Esophagus muscularis mucosa (tissue), 3 donors: ENCODE results near the gene DCC.

Experiments used
- POLR2AphosphoS5 ChIP-seq, 2 donors: sonication (generic); formaldehyde crosslinking; IDR thresholded peaks; one replicate each; pipeline ENCODE4 v1.6.1; 2017; ENCODE audit warnings: antibody characterized with exemption in 2 of 2
- TF ChIP-seq, protein P1 (sequence below), 3 experiments: fragments of 200-600 bp in 2 of 3; fragments of 450-650 bp in 1 of 3; sonication (generic) in 2 of 3; IDR thresholded peaks; one replicate each; pipeline ENCODE4 v1.5.1; 2017 to 2019; ENCODE audit warnings: antibody characterized with exemption in 3 of 3, mild to moderate bottlenecking in 2 of 3, moderate library complexity in 1 of 3

- TF ChIP-seq, protein P1, sequence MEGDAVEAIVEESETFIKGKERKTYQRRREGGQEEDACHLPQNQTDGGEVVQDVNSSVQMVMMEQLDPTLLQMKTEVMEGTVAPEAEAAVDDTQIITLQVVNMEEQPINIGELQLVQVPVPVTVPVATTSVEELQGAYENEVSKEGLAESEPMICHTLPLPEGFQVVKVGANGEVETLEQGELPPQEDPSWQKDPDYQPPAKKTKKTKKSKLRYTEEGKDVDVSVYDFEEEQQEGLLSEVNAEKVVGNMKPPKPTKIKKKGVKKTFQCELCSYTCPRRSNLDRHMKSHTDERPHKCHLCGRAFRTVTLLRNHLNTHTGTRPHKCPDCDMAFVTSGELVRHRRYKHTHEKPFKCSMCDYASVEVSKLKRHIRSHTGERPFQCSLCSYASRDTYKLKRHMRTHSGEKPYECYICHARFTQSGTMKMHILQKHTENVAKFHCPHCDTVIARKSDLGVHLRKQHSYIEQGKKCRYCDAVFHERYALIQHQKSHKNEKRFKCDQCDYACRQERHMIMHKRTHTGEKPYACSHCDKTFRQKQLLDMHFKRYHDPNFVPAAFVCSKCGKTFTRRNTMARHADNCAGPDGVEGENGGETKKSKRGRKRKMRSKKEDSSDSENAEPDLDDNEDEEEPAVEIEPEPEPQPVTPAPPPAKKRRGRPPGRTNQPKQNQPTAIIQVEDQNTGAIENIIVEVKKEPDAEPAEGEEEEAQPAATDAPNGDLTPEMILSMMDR (IDR thresholded peaks at IDR 0.05), result no peak
- TF ChIP-seq POLR2AphosphoS5 (IDR thresholded peaks at IDR 0.05), result no peak
Observed at GRCh38 chr18:53536908-53537307, 1196.9 kb downstream of the DCC start.
